ENCODE measurements around the gene ODAD3.

DNA sequence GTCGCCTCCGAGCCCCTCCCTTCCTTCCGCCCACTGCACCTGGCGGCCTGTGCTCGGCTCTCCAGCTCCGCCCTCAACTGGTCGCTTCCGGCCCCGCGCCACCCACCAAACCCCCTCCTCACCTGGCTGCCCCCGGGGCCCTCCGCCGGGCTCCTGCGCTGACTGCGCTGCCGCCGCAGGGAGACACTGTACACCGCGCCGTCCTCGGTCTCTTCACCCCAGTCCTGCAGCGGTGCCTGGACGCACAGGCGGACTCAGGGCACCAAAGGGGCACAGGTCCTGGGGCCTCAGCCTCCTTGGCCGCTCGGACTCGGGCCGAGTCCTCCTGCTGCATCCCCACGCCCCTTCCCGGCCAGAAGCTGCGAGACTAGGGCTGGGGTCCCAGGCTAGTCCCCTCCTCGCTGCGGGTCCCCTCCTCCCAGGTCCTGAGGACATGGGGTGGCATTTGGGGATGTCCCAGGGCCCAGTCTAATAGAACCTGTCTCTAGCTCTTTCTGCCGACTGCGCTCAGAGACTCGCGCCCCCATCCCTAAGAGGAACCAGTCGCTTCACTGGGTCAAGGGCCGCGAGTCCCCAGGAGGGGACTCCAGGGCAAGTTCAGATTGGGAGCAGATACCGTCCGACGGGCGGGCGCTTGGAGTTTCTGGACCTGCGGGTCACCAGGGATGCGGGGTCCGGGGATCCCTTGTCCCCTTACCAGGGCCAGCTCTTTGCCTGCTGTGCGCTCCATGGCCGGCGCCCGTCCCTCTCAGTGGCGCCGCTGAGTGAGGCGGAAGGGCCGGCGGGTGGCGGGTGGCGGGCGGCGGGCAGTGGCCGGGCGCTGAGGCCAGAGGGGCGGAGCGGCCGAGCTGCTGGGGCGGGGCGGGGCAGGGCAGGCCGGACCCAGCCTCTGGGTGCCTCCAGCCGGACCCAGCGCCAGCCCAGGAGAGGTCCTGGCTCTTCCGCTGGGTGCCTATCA lies 16.1 kb downstream of the ODAD3 start, which contains the start of gene RGL3:
- TF ChIP-seq, protein P1, sequence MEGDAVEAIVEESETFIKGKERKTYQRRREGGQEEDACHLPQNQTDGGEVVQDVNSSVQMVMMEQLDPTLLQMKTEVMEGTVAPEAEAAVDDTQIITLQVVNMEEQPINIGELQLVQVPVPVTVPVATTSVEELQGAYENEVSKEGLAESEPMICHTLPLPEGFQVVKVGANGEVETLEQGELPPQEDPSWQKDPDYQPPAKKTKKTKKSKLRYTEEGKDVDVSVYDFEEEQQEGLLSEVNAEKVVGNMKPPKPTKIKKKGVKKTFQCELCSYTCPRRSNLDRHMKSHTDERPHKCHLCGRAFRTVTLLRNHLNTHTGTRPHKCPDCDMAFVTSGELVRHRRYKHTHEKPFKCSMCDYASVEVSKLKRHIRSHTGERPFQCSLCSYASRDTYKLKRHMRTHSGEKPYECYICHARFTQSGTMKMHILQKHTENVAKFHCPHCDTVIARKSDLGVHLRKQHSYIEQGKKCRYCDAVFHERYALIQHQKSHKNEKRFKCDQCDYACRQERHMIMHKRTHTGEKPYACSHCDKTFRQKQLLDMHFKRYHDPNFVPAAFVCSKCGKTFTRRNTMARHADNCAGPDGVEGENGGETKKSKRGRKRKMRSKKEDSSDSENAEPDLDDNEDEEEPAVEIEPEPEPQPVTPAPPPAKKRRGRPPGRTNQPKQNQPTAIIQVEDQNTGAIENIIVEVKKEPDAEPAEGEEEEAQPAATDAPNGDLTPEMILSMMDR (conservative IDR thresholded peaks at IDR 0.05; ENCODE audit: low read depth, low read length), result no peak
- no peak for TF ChIP-seq EZH2 (IDR thresholded peaks at IDR 0.05; ENCODE audit: low read length, unreplicated experiment)
- no peak for TF ChIP-seq EZH2phosphoT487 (IDR thresholded peaks at IDR 0.05; ENCODE audit: borderline replicate concordance, low read length)
